PFSK-1 (cell line): Measurements from ENCODE around the gene BCKDK.

Source experiments
- FOXP2 ChIP-seq: optimal IDR thresholded peaks from 2 replicates; pipeline ENCODE3; 2011; ENCODE audit warnings: borderline replicate concordance, control low read depth, inconsistent platforms; ENCODE audit not compliant: insufficient read depth; ENCODE audit errors: extremely low read length, extremely low read depth
- POLR2AphosphoS5 ChIP-seq: IDR thresholded peaks from 2 replicates; pipeline ENCODE4 v1.6.1; 2012; ENCODE audit warnings: low read depth, mild to moderate bottlenecking, control low read depth, low read length, moderate library complexity
- SIN3A ChIP-seq: IDR thresholded peaks from 2 replicates; pipeline ENCODE4 v1.6.1; 2012; ENCODE audit warnings: mild to moderate bottlenecking, low read length, moderate library complexity, borderline replicate concordance; ENCODE audit not compliant: insufficient read depth
- TAF1 ChIP-seq: IDR thresholded peaks from 2 replicates; pipeline ENCODE4 v1.6.1; 2012; ENCODE audit warnings: low read length, control low read depth, borderline replicate concordance; ENCODE audit not compliant: insufficient read depth
- TF ChIP-seq, protein P1 (sequence below), 2 experiments: IDR thresholded peaks; 2 replicates each; pipeline versions ENCODE4 v1.6.1 to v1.8.0; 2011 to 2012; ENCODE audit warnings: low read depth in 2 of 2, low read length in 2 of 2, control low read depth in 1 of 2, inconsistent platforms in 1 of 2, mild to moderate bottlenecking in 1 of 2, moderate library complexity in 1 of 2; ENCODE audit not compliant: insufficient read depth in 1 of 2

DNA sequence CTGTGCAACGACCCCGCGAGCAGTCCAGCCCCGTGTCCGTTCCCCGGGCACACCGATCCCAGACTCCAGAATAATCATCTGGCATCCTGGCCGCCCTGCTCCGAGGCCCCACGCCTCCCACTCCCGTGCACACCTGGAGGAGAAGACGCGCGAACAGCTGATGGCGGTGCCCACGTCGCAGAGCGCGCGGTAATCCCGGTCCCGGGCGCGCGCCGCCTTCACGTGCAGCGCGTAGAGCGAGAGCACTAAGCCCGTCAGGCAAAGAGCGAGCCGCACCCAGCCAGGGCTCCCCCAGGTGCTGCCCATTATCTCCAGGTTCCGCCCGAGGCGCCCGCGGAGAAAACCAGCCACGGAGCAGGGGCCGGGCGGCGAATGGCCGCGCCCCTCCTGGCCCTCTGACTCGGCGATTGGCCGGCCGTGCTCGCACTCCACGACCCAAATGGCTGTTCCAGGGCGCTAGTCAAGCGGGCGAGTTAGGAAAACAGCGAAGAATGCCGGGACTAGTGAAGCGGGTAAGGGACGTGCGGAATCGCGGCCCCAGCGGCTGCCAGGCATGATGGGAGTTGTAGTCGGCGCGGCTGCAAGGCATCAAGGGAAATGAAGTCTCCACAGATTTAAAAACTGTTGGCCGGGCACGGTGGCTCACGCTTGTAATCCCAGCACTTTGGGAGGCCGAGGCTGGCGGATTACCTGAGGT lies 13.6 kb upstream of the BCKDK start, which contains the start of gene VKORC1:
- TF ChIP-seq POLR2AphosphoS5 (peak; percentile 57; the same call in 1 of the 2 replicates), SIN3A (peak; percentile 72; the same call in 1 of the 2 replicates), TAF1 (peak; percentile 67; the same call in 1 of the 2 replicates), FOXP2 (peak; percentile 56)
- TF ChIP-seq, protein P1, sequence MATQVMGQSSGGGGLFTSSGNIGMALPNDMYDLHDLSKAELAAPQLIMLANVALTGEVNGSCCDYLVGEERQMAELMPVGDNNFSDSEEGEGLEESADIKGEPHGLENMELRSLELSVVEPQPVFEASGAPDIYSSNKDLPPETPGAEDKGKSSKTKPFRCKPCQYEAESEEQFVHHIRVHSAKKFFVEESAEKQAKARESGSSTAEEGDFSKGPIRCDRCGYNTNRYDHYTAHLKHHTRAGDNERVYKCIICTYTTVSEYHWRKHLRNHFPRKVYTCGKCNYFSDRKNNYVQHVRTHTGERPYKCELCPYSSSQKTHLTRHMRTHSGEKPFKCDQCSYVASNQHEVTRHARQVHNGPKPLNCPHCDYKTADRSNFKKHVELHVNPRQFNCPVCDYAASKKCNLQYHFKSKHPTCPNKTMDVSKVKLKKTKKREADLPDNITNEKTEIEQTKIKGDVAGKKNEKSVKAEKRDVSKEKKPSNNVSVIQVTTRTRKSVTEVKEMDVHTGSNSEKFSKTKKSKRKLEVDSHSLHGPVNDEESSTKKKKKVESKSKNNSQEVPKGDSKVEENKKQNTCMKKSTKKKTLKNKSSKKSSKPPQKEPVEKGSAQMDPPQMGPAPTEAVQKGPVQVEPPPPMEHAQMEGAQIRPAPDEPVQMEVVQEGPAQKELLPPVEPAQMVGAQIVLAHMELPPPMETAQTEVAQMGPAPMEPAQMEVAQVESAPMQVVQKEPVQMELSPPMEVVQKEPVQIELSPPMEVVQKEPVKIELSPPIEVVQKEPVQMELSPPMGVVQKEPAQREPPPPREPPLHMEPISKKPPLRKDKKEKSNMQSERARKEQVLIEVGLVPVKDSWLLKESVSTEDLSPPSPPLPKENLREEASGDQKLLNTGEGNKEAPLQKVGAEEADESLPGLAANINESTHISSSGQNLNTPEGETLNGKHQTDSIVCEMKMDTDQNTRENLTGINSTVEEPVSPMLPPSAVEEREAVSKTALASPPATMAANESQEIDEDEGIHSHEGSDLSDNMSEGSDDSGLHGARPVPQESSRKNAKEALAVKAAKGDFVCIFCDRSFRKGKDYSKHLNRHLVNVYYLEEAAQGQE (IDR thresholded peaks at IDR 0.05; ENCODE audit: insufficient read depth in 1 of 2, low read depth in 2 of 2, low read length in 2 of 2): no peak
